ENCODE data around the gene STKLD1. TPM values are rescaled to one million over a fixed set of nuclear protein-coding genes. Genes with fewer than 3 reads are reported as not detected.
A peak's percentile ranks its signal among the peaks of the same experiment; 100 is the strongest.

The STKLD1 gene
- total RNA-seq, 4 donors from 2014 or later: 0.94 TPM; not detected in 3

DNA sequence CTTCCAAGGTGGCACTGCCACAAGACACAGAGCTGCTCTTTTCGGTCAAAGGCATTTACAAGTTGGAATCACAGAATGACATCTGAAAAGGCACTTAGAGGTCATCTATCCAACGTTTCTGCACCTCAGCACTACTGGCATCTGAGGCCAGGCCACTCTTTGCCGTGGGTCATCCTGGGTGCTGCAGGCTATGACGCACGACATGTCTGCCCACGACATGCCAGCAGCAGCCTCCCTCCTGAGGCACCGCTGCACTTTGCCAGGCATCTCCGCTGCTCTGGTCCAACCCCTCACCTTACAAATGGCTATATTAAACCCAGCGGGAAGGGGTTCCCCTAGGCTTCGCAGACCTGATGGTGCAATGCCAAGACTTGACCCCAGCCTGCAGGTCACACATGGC, 8.4 kb upstream of the STKLD1 start:
- Histone ChIP-seq H3K36me3 (peaks cover 0 to 67% (median 0%) of the 10 kb centered on the region in 3 donors), H3K27ac (peak overlapping the region in 3 of 4 donors; percentile 65 to 85 (median 71)), H3K4me3 (peak overlapping the region in 2 of 4 donors; percentile 22 to 32), H3K4me1 (peaks cover 14 to 63% (median 22%) of the 10 kb centered on the region in 4 donors), H3K27me3 (no peaks in the 10 kb centered on the region), H3K9me3 (no peaks in the 10 kb centered on the region)
- TF ChIP-seq, protein P1, sequence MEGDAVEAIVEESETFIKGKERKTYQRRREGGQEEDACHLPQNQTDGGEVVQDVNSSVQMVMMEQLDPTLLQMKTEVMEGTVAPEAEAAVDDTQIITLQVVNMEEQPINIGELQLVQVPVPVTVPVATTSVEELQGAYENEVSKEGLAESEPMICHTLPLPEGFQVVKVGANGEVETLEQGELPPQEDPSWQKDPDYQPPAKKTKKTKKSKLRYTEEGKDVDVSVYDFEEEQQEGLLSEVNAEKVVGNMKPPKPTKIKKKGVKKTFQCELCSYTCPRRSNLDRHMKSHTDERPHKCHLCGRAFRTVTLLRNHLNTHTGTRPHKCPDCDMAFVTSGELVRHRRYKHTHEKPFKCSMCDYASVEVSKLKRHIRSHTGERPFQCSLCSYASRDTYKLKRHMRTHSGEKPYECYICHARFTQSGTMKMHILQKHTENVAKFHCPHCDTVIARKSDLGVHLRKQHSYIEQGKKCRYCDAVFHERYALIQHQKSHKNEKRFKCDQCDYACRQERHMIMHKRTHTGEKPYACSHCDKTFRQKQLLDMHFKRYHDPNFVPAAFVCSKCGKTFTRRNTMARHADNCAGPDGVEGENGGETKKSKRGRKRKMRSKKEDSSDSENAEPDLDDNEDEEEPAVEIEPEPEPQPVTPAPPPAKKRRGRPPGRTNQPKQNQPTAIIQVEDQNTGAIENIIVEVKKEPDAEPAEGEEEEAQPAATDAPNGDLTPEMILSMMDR (IDR thresholded peaks at IDR 0.05): no peak
- no peak for TF ChIP-seq POLR2A (IDR thresholded peaks at IDR 0.05)
- DNase-seq: no peak

DNA sequence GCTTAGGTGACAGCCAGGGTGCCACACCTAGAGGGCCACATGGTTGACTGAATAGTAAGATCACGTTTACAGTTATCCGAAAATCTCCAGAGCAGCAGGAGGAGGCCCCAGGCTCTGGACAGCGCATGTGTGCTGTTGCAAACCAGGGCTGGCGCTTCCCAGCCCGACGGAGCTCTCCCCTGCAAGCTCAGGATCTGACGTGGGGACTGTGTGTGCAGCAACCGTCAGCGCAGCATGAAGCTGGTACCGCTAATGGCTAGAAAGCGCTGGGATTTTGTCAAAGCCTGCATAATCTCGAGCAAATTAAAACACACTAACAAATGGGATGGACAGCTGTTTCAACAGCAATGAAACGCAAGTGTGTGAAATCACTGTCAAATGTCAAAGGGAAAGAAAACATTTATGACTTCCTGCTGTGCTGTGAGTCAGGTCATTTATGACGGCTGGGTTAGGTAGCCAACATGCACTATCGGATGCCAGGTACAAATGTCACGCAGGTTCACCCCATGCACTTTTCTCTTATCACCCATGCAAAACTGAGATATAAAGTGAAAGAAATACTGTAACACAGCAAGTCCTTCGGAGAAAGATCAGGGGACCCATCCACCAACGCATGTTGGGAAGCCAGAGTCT, 7.8 kb upstream of the STKLD1 start:
- Histone ChIP-seq H3K4me3 (peak overlapping the region in 2 of 4 donors; percentile 22 to 32), H3K4me1 (peaks cover 14 to 68% (median 25%) of the 10 kb centered on the region in 4 donors), H3K9me3 (no peaks in the 10 kb centered on the region), H3K27me3 (no peaks in the 10 kb centered on the region), H3K27ac (peak overlapping the region; percentile 13 to 85 (median 76)), H3K36me3 (peaks cover 0 to 67% (median 0%) of the 10 kb centered on the region in 3 donors)
- DNase-seq: peak in 1 of 3 donors; percentile 78
- peak in 1 of 2 donors; percentile 13 for TF ChIP-seq POLR2A (IDR thresholded peaks at IDR 0.05)
- TF ChIP-seq, protein P1 (IDR thresholded peaks at IDR 0.05): no peak

DNA sequence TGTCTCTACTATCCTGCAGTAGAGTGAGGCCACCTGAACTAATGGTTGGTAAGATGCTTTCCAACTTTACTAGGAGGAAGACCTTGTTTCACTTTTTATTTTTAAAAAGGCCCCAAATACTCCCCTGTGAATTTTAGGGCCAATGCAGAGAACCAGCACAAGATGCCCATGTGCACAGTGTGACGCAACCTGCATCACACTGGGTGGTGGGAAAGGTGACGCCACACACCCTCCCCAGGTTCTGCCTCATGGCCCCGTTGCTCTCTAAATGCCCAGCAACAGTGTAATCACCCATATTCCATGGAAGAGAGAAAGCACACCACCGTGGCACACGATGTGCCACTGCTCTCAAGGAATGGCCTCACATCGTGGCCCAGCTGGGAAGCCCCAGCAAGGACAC, 6.7 kb upstream of the STKLD1 start:
- Histone ChIP-seq H3K9me3 (no peaks in the 10 kb centered on the region), H3K4me1 (peaks cover 14 to 77% (median 28%) of the 10 kb centered on the region in 4 donors), H3K36me3 (peaks cover 0 to 58% (median 0%) of the 10 kb centered on the region in 3 donors), H3K4me3 (peak overlapping the region in 1 of 4 donors; percentile 20), H3K27me3 (no peaks in the 10 kb centered on the region), H3K27ac (peak overlapping the region; percentile 13 to 85 (median 76))
- no peak for TF ChIP-seq POLR2A (IDR thresholded peaks at IDR 0.05)
- TF ChIP-seq, protein P1 (IDR thresholded peaks at IDR 0.05): no peak
- no peak for DNase-seq

DNA sequence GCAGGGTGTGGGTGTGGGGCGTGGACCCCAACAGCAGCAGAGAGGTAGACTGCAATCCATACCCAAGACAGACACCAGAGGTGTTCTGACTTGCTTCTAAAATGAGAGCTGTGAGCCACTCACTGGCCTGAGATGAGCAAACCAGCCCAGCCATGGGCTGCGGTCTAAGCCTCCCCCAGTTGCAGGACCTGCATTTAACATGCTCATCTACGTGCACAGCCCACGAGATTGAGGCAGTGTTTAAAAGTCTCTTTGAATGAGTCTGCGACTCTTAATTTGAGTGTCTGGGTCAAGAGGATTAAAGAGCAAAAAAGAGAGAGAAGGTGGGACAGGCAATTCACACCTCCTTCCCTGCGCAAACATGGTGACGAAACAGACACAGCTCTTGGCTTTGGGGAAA, 6.2 kb upstream of the STKLD1 start:
- peaks cover 14 to 82% (median 30%) of the 10 kb centered on the region in 4 donors for H3K4me1 ChIP-seq
- TF ChIP-seq POLR2A (IDR thresholded peaks at IDR 0.05): no peak
- TF ChIP-seq, protein P1 (IDR thresholded peaks at IDR 0.05): no peak
- H3K27ac ChIP-seq: peak overlapping the region; percentile 71 to 85 (median 76)
- no peak for DNase-seq
- H3K36me3 ChIP-seq: peaks cover 0 to 53% (median 0%) of the 10 kb centered on the region in 3 donors
- no peaks in the 10 kb centered on the region for H3K27me3 ChIP-seq
- H3K4me3 ChIP-seq: peak overlapping the region in 1 of 4 donors; percentile 20
- no peaks in the 10 kb centered on the region for H3K9me3 ChIP-seq

DNA sequence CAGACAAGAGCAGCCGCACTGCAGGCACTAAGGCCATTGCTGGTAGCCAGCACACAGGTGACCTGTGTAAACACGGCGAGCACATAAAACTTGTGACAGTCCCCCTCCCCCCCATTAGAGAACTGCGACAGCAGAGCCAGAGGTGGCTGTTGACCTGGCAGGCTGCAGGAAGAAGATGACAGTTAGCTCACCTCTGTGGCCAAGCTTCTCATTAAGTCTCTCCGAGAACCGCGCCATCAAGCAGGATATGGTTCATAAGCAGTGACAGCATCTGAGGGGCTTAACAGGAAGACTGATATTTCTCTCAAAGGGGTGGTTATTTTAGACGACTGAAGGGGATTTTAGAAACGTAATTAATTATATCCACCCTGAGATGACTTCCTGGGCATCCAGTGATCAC, 5.5 kb upstream of the STKLD1 start:
- Histone ChIP-seq H3K27me3 (no peaks in the 10 kb centered on the region), H3K9me3 (no peaks in the 10 kb centered on the region), H3K36me3 (peaks cover 0 to 45% (median 0%) of the 10 kb centered on the region in 3 donors), H3K27ac (peak overlapping the region; percentile 71 to 85 (median 76)), H3K4me1 (peaks cover 18 to 82% (median 30%) of the 10 kb centered on the region in 4 donors), H3K4me3 (peak overlapping the region in 3 of 4 donors; percentile 7 to 16 (median 12))
- peak in 2 of 3 donors; percentile 55 to 71 for DNase-seq
- TF ChIP-seq, protein P1 (IDR thresholded peaks at IDR 0.05): no peak
- no peak for TF ChIP-seq POLR2A (IDR thresholded peaks at IDR 0.05)
